Measurements from ENCODE around the gene INAFM2.

DNA sequence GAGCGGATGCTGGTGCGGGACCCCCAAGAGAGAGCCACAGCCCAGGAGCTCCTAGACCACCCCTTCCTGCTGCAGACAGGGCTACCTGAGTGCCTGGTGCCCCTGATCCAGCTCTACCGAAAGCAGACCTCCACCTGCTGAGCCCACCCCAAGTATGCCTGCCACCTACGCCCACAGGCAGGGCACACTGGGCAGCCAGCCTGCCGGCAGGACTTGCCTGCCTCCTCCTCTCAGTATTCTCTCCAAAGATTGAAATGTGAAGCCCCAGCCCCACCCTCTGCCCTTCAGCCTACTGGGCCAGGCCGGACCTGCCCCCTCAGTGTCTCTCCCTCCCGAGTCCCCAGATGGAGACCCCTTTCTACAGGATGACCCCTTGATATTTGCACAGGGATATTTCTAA, 47.5 kb upstream of the INAFM2 start:
- TF ChIP-seq, protein P1, sequence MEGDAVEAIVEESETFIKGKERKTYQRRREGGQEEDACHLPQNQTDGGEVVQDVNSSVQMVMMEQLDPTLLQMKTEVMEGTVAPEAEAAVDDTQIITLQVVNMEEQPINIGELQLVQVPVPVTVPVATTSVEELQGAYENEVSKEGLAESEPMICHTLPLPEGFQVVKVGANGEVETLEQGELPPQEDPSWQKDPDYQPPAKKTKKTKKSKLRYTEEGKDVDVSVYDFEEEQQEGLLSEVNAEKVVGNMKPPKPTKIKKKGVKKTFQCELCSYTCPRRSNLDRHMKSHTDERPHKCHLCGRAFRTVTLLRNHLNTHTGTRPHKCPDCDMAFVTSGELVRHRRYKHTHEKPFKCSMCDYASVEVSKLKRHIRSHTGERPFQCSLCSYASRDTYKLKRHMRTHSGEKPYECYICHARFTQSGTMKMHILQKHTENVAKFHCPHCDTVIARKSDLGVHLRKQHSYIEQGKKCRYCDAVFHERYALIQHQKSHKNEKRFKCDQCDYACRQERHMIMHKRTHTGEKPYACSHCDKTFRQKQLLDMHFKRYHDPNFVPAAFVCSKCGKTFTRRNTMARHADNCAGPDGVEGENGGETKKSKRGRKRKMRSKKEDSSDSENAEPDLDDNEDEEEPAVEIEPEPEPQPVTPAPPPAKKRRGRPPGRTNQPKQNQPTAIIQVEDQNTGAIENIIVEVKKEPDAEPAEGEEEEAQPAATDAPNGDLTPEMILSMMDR (IDR thresholded peaks at IDR 0.05) = no peak
- no peak for TF ChIP-seq POLR2A (IDR thresholded peaks at IDR 0.05)

Data from heart left ventricle (tissue), 13 donors.